Panc1 (cell line): Measurements from ENCODE around the gene SFRP5. TPM values are rescaled to one million over a fixed set of nuclear protein-coding genes. Genes with fewer than 3 reads are reported as not detected.

Experiments used
- ATAC-seq: fragments of 200-7000 bp; cut with Tn5 transposase; 2 replicates; pipeline ENCODE4 v1.9.1; 2020; ENCODE audit warnings: mild to moderate bottlenecking, moderate library complexity
- BruUV-seq: library from RNA; stranded (reverse); fragments of 400-500 nt; replicated peaks from 2 replicates; lab custom pipeline; 2021; lab: Mats Ljungman, UMichigan
- CTCF ChIA-PET: fragments of 300-600 bp; sonication (Branson Sonifier 250); formaldehyde crosslinking; loops from one replicate; lab custom pipeline; 2022; ENCODE audit warnings: antibody characterized with exemption; lab: Charles Lee
- POLR2A ChIA-PET: fragments of 300-600 bp; sonication (Branson Sonifier 250); formaldehyde crosslinking; loops from one replicate; lab custom pipeline; 2022; ENCODE audit warnings: antibody characterized with exemption; lab: Charles Lee
- DNase-seq: peaks from one replicate; pipeline ENCODE4 v3.0.0-alpha.2; 2010; ENCODE audit warnings: low read depth, low spot score
- H3K27ac ChIP-seq: 2 replicates; pipeline ENCODE4 v1.5.1; 2011; ENCODE audit warnings: mild to moderate bottlenecking, low read length, inconsistent platforms
- H3K27me3 ChIP-seq: fragments of 200-500 bp; sonication (Bioruptor generic); 2 replicates; pipeline ENCODE4 v1.6.0; 2014; ENCODE audit warnings: low read length, inconsistent platforms; ENCODE audit not compliant: control insufficient read depth, insufficient read depth
- H3K36me3 ChIP-seq: fragments of 200-500 bp; sonication (Bioruptor generic); 2 replicates; pipeline ENCODE4 v1.5.1; 2014; ENCODE audit warnings: inconsistent platforms, mild to moderate bottlenecking, low read length, moderate library complexity; ENCODE audit not compliant: control insufficient read depth, insufficient read depth
- H3K4me1 ChIP-seq: 2 replicates; pipeline ENCODE4 v1.5.1; 2011; ENCODE audit warnings: inconsistent platforms, mild to moderate bottlenecking, low read length, moderate library complexity; ENCODE audit not compliant: control insufficient read depth, insufficient read depth
- H3K4me3 ChIP-seq, 2 experiments: 2 replicates each; pipeline ENCODE4 v1.5.1; 2011 to 2012; ENCODE audit warnings: low read depth in 2 of 2, low read length in 2 of 2, mild to moderate bottlenecking in 2 of 2, inconsistent platforms in 1 of 2, moderate library complexity in 1 of 2
- H3K9me3 ChIP-seq: fragments of 200-500 bp; sonication (Bioruptor generic); 2 replicates; pipeline ENCODE4 v1.5.1; 2014; ENCODE audit warnings: low read depth, mild to moderate bottlenecking, inconsistent platforms, low read length, moderate library complexity; ENCODE audit not compliant: control insufficient read depth, insufficient read depth
- CTCF ChIP-seq: fragments of 450-650 bp; IDR thresholded peaks from 2 replicates; pipeline ENCODE4 v1.5.1; 2017; ENCODE audit warnings: mild to moderate bottlenecking
- POLR2AphosphoS5 ChIP-seq: IDR thresholded peaks from 2 replicates; pipeline ENCODE4 v1.6.1; 2012; ENCODE audit warnings: mild to moderate bottlenecking, low read depth, low read length, moderate library complexity
- SIN3A ChIP-seq: IDR thresholded peaks from 2 replicates; pipeline ENCODE4 v1.6.1; 2012; ENCODE audit warnings: low read depth, mild to moderate bottlenecking, low read length, moderate library complexity, borderline replicate concordance; ENCODE audit not compliant: insufficient read depth
- TCF7L2 ChIP-seq: IDR thresholded peaks from 2 replicates; pipeline ENCODE4 v1.6.1; 2011; ENCODE audit warnings: mild to moderate bottlenecking, low read depth, low read length, inconsistent platforms
- in situ Hi-C: cut with HindIII; loops from 2 replicates; pipeline ENCODE4 v1.10.0; 2016; ENCODE audit warnings: low sequenced_read_pairs, low pct_unique_long_range_greater_than_20kb
- intact Hi-C: fragments of 100-400 bp; cut with micrococcal nuclease; formaldehyde crosslinking; loops from one replicate; pipeline ENCODE4 v1.10.0; 2022; ENCODE audit not compliant: unreplicated experiment
- total RNA-seq: library from RNA; stranded (reverse); gene quantifications from one replicate; pipeline ENCODE4 v1.2.1, GENCODE V29; 2021; ENCODE audit not compliant: unreplicated experiment
- TF ChIP-seq, protein P1 (sequence below), 2 experiments: IDR thresholded peaks; 2 replicates each; pipeline ENCODE4 v1.6.1; 2011 to 2012; ENCODE audit warnings: low read depth in 2 of 2, control low read depth in 1 of 2, low read length in 1 of 2, mild to moderate bottlenecking in 1 of 2, moderate library complexity in 1 of 2; ENCODE audit not compliant: insufficient read depth in 1 of 2

SFRP5 gene
- total RNA-seq, 1 experiment from 2014 or later, result 0.64 TPM

- Histone ChIP-seq H3K27me3 (no peaks in the 10 kb centered on the region), H3K4me3 (no peak overlapping the region), H3K27ac (no peak overlapping the region), H3K9me3 (no peaks in the 10 kb centered on the region), H3K4me1 (peaks cover 5% of the 10 kb centered on the region), H3K36me3 (no peaks in the 10 kb centered on the region)
- DNase-seq (no peak), ATAC-seq (no peak)
- in situ Hi-C loops, result no loop called here
- intact Hi-C loops, result no loop called here
- no peak for TF ChIP-seq CTCF
- TF ChIP-seq POLR2AphosphoS5, result no peak
- POLR2A ChIA-PET, result no interaction called here
- BruUV-seq, result no TSS peak
- CTCF ChIA-PET, result no interaction called here
These were observed 10.8 kb upstream of the SFRP5 start for GRCh38 chr10:97782455-97783228.

- H3K36me3 ChIP-seq, result no peaks in the 10 kb centered on the region
- CTCF ChIA-PET, result no interaction called here
- no peak overlapping the region for H3K27ac ChIP-seq
- BruUV-seq, result no TSS peak
- H3K9me3 ChIP-seq, result no peaks in the 10 kb centered on the region
- peaks cover 5% of the 10 kb centered on the region for H3K4me1 ChIP-seq
- ATAC-seq, result peak; percentile 51
- POLR2A ChIA-PET, result no interaction called here
- no peaks in the 10 kb centered on the region for H3K27me3 ChIP-seq
- TF ChIP-seq TCF7L2, result no peak
- in situ Hi-C loops, result no loop called here
- intact Hi-C loops, result no loop called here
- DNase-seq, result no peak
- H3K4me3 ChIP-seq, result no peak overlapping the region
These were observed 10.0 kb upstream of the SFRP5 start for GRCh38 chr10:97781618-97782331.

DNA sequence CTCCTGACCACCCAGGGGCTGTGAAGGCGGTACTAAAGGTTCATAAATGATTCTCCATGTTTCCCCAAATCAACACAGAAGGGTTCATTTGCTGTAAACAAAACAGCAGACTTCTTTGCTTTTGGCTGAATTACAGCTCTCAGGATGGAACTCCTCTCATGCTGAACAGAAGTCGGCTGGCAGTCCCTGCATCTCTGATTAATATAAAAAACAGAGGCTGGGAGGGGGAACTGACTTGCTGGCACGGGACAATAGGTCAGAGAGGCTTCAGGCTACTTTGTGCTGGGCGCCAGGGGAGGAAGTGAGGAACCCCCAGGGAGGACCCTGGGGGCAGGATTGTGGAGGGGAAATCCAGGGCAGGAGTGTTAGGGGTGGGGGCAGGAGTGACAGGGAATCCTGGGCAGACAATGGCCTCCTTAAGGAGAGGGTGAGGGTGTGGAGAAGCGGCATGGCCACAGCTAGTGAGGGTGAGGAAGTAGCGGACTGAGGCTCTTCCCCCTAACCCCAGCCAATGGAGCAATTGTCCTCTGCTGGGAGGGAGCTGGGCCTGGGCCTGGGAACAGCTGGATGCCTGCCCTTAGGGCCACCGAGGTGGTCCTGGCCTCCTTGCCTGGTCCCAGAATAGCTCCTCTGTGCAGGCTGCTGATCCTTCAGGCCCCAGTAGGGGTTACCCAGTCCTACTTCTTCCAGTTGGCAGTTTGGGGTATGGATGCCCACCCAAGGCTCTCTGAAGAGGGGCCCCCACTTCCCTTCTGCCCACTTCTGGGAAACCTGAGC lies 9.2 kb upstream of the SFRP5 start:
- Histone ChIP-seq H3K9me3 (no peaks in the 10 kb centered on the region), H3K27me3 (no peaks in the 10 kb centered on the region), H3K36me3 (no peaks in the 10 kb centered on the region), H3K27ac (no peak overlapping the region), H3K4me3 (no peak overlapping the region), H3K4me1 (peaks cover 5% of the 10 kb centered on the region)
- ChIA-PET POLR2A (no interaction called here), CTCF (interaction anchor here (0.7 kb wide), 1 partner anchor 18 kb away, joined by 4 read pairs; no protein-coding TSS in a partner anchor)
- DNase-seq (no peak), ATAC-seq (peak; percentile 54)
- no TSS peak for BruUV-seq
- TF ChIP-seq POLR2AphosphoS5 (no peak), SIN3A (no peak), TCF7L2 (no peak), CTCF (no peak)
- TF ChIP-seq, protein P1, sequence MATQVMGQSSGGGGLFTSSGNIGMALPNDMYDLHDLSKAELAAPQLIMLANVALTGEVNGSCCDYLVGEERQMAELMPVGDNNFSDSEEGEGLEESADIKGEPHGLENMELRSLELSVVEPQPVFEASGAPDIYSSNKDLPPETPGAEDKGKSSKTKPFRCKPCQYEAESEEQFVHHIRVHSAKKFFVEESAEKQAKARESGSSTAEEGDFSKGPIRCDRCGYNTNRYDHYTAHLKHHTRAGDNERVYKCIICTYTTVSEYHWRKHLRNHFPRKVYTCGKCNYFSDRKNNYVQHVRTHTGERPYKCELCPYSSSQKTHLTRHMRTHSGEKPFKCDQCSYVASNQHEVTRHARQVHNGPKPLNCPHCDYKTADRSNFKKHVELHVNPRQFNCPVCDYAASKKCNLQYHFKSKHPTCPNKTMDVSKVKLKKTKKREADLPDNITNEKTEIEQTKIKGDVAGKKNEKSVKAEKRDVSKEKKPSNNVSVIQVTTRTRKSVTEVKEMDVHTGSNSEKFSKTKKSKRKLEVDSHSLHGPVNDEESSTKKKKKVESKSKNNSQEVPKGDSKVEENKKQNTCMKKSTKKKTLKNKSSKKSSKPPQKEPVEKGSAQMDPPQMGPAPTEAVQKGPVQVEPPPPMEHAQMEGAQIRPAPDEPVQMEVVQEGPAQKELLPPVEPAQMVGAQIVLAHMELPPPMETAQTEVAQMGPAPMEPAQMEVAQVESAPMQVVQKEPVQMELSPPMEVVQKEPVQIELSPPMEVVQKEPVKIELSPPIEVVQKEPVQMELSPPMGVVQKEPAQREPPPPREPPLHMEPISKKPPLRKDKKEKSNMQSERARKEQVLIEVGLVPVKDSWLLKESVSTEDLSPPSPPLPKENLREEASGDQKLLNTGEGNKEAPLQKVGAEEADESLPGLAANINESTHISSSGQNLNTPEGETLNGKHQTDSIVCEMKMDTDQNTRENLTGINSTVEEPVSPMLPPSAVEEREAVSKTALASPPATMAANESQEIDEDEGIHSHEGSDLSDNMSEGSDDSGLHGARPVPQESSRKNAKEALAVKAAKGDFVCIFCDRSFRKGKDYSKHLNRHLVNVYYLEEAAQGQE (IDR thresholded peaks at IDR 0.05; ENCODE audit: insufficient read depth in 1 of 2, low read depth in 2 of 2, low read length in 1 of 2), result no peak
- in situ Hi-C loops (no loop called here), intact Hi-C loops (no loop called here)
